ENCODE results near the gene DIP2C. TPM values are rescaled to one million over a fixed set of nuclear protein-coding genes. Genes with fewer than 3 reads are reported as not detected.
"Not testable (repeated sequence)": the region's sequence is repeated elsewhere in the genome, so short reads cannot be mapped to it uniquely, and the experiment has no call there.

Gene DIP2C
- total and polyA plus RNA-seq, 7 experiments from 2014 or later, result 1.1 to 8.7 (median 4.5) TPM

GRCh38 chr10:449331-449730, 240.1 kb downstream of the DIP2C start:
- H3K27me3 Mint-ChIP-seq, result peaks cover 0 to 21% (median 0%) of the 10 kb centered on the region in 5 donors
- H3K27me3 ChIP-seq (ENCODE audit: control insufficient read depth in 2 of 2, insufficient read depth in 2 of 2, low read length in 2 of 2); H3K9me3 Mint-ChIP-seq; H3K4me3 ChIP-seq (ENCODE audit: low read length); H3K27ac ChIP-seq (ENCODE audit: low read depth, low read length); DNase-seq; H3K36me3 Mint-ChIP-seq; ATAC-seq; H3K9me3 ChIP-seq (ENCODE audit: control insufficient read depth in 2 of 3, low read length in 3 of 3); H3K36me3 ChIP-seq (ENCODE audit: control insufficient read depth in 2 of 3, insufficient read depth in 3 of 3, low read length in 3 of 3); intact Hi-C loops (cut with micrococcal nuclease); CTCF ChIA-PET: not testable (repeated sequence)
- peaks cover 7 to 83% (median 64%) of the 10 kb centered on the region in 7 donors for H3K4me1 Mint-ChIP-seq
- POLR2A ChIA-PET, result interaction anchor here (0.6 to 1.5 kb wide), 3 partner anchors 21 to 54 kb away, joined by 3 read pairs; no protein-coding TSS in a partner anchor
- H3K4me1 ChIP-seq (ENCODE audit: control insufficient read depth in 2 of 2, insufficient read depth in 2 of 2, low read length in 2 of 2), result peaks cover 25 to 53% of the 10 kb centered on the region in 2 donors
- peak overlapping the region in 7 of 10 donors; percentile 22 to 63 (median 43) for H3K4me3 Mint-ChIP-seq
- H3K27ac Mint-ChIP-seq, result peak overlapping the region in 8 of 9 donors; percentile 6 to 88 (median 76)

- no peak overlapping the region for H3K27ac Mint-ChIP-seq
- peaks cover 0 to 42% (median 19%) of the 10 kb centered on the region in 7 donors for H3K4me1 Mint-ChIP-seq
- H3K4me3 Mint-ChIP-seq, result no peak overlapping the region
- ChIA-PET POLR2A (interaction anchor here (1.0 kb wide), 1 partner anchor 14 kb away, joined by 3 read pairs; no protein-coding TSS in a partner anchor), CTCF (no interaction called here)
- Histone ChIP-seq H3K27ac (ENCODE audit: low read depth, low read length) (no peak overlapping the region), H3K4me3 (ENCODE audit: low read length) (no peak overlapping the region), H3K9me3 (ENCODE audit: control insufficient read depth in 2 of 3, low read length in 3 of 3) (no peaks in the 10 kb centered on the region), H3K27me3 (ENCODE audit: control insufficient read depth in 2 of 2, insufficient read depth in 2 of 2, low read length in 2 of 2) (no peaks in the 10 kb centered on the region), H3K4me1 (ENCODE audit: control insufficient read depth in 2 of 2, insufficient read depth in 2 of 2, low read length in 2 of 2) (peaks cover 1 to 14% of the 10 kb centered on the region in 2 donors), H3K36me3 (ENCODE audit: control insufficient read depth in 2 of 3, insufficient read depth in 3 of 3, low read length in 3 of 3) (no peaks in the 10 kb centered on the region)
- H3K9me3 Mint-ChIP-seq, result peaks cover 0 to 8% (median 0%) of the 10 kb centered on the region in 11 donors
- ATAC-seq, result no peak
- peaks cover 0 to 23% (median 15%) of the 10 kb centered on the region in 5 donors for H3K36me3 Mint-ChIP-seq
- DNase-seq, result no peak
- intact Hi-C loops (cut with micrococcal nuclease), result loop anchor here in 1 of 2 donors (1.0 kb wide), 1 partner anchor 8 kb away; no protein-coding TSS in a partner anchor
- H3K27me3 Mint-ChIP-seq, result peaks cover 0 to 7% (median 2%) of the 10 kb centered on the region in 5 donors
Measured at GRCh38 chr10:443459-443858, 246.0 kb downstream of the DIP2C start.

- peaks cover 0 to 8% (median 0%) of the 10 kb centered on the region in 11 donors for H3K9me3 Mint-ChIP-seq
- Histone ChIP-seq H3K4me1 (ENCODE audit: control insufficient read depth in 2 of 2, insufficient read depth in 2 of 2, low read length in 2 of 2) (peaks cover 11 to 22% of the 10 kb centered on the region in 2 donors), H3K36me3 (ENCODE audit: control insufficient read depth in 2 of 3, insufficient read depth in 3 of 3, low read length in 3 of 3) (no peaks in the 10 kb centered on the region), H3K27ac (ENCODE audit: low read depth, low read length) (no peak overlapping the region), H3K27me3 (ENCODE audit: control insufficient read depth in 2 of 2, insufficient read depth in 2 of 2, low read length in 2 of 2) (no peaks in the 10 kb centered on the region), H3K9me3 (ENCODE audit: control insufficient read depth in 2 of 3, low read length in 3 of 3) (no peaks in the 10 kb centered on the region), H3K4me3 (ENCODE audit: low read length) (no peak overlapping the region)
- peaks cover 5 to 44% (median 30%) of the 10 kb centered on the region in 7 donors for H3K4me1 Mint-ChIP-seq
- H3K27ac Mint-ChIP-seq, result no peak overlapping the region
- DNase-seq (no peak), ATAC-seq (no peak)
- peaks cover 0 to 7% (median 3%) of the 10 kb centered on the region in 5 donors for H3K27me3 Mint-ChIP-seq
- POLR2A ChIA-PET, result interaction anchor here (1.0 kb wide), 1 partner anchor 12 kb away, joined by 3 read pairs; no protein-coding TSS in a partner anchor
- intact Hi-C loops (cut with micrococcal nuclease), result no loop called here
- H3K4me3 Mint-ChIP-seq, result no peak overlapping the region
- H3K36me3 Mint-ChIP-seq, result peaks cover 2 to 28% (median 18%) of the 10 kb centered on the region in 5 donors
- CTCF ChIA-PET, result no interaction called here
Measured at GRCh38 chr10:442209-442608, 247.3 kb downstream of the DIP2C start.

GRCh38 chr10:441659-442058, 247.8 kb downstream of the DIP2C start:
- no peaks in the 10 kb centered on the region for H3K36me3 ChIP-seq (ENCODE audit: control insufficient read depth in 2 of 3, insufficient read depth in 3 of 3, low read length in 3 of 3)
- Mint-ChIP-seq H3K27me3 (peaks cover 0 to 7% (median 4%) of the 10 kb centered on the region in 5 donors), H3K27ac (no peak overlapping the region), H3K9me3 (peaks cover 0 to 8% (median 0%) of the 10 kb centered on the region in 11 donors), H3K4me3 (no peak overlapping the region), H3K4me1 (peaks cover 10 to 43% (median 33%) of the 10 kb centered on the region in 7 donors), H3K36me3 (peaks cover 2 to 29% (median 19%) of the 10 kb centered on the region in 5 donors)
- no peaks in the 10 kb centered on the region for H3K9me3 ChIP-seq (ENCODE audit: control insufficient read depth in 2 of 3, low read length in 3 of 3)
- intact Hi-C loops (cut with micrococcal nuclease), result no loop called here
- POLR2A ChIA-PET, result no interaction called here
- no peak for DNase-seq
- no peak for ATAC-seq
- no peak overlapping the region for H3K27ac ChIP-seq (ENCODE audit: low read depth, low read length)
- H3K4me1 ChIP-seq (ENCODE audit: control insufficient read depth in 2 of 2, insufficient read depth in 2 of 2, low read length in 2 of 2), result peaks cover 13 to 24% of the 10 kb centered on the region in 2 donors
- CTCF ChIA-PET, result no interaction called here
- H3K4me3 ChIP-seq (ENCODE audit: low read length), result no peak overlapping the region
- H3K27me3 ChIP-seq (ENCODE audit: control insufficient read depth in 2 of 2, insufficient read depth in 2 of 2, low read length in 2 of 2), result no peaks in the 10 kb centered on the region

- DNase-seq (no peak), ATAC-seq (no peak)
- peaks cover 2 to 29% (median 19%) of the 10 kb centered on the region in 5 donors for H3K36me3 Mint-ChIP-seq
- Histone ChIP-seq H3K27ac (ENCODE audit: low read depth, low read length) (no peak overlapping the region), H3K4me1 (ENCODE audit: control insufficient read depth in 2 of 2, insufficient read depth in 2 of 2, low read length in 2 of 2) (peaks cover 13 to 15% of the 10 kb centered on the region in 2 donors), H3K4me3 (ENCODE audit: low read length) (no peak overlapping the region), H3K36me3 (ENCODE audit: control insufficient read depth in 2 of 3, insufficient read depth in 3 of 3, low read length in 3 of 3) (no peaks in the 10 kb centered on the region), H3K9me3 (ENCODE audit: control insufficient read depth in 2 of 3, low read length in 3 of 3) (no peaks in the 10 kb centered on the region), H3K27me3 (ENCODE audit: control insufficient read depth in 2 of 2, insufficient read depth in 2 of 2, low read length in 2 of 2) (no peaks in the 10 kb centered on the region)
- no peak overlapping the region for H3K27ac Mint-ChIP-seq
- POLR2A ChIA-PET, result interaction anchor here (1.6 kb wide), 1 partner anchor 11 kb away, joined by 5 read pairs; no protein-coding TSS in a partner anchor
- H3K4me3 Mint-ChIP-seq, result no peak overlapping the region
- H3K4me1 Mint-ChIP-seq, result peaks cover 12 to 45% (median 38%) of the 10 kb centered on the region in 7 donors
- CTCF ChIA-PET, result no interaction called here
- H3K27me3 Mint-ChIP-seq, result peaks cover 0 to 7% (median 5%) of the 10 kb centered on the region in 5 donors
- H3K9me3 Mint-ChIP-seq, result peaks cover 0 to 8% (median 0%) of the 10 kb centered on the region in 11 donors
- intact Hi-C loops (cut with micrococcal nuclease), result no loop called here
Measured at GRCh38 chr10:440127-440526, 249.3 kb downstream of the DIP2C start.

GRCh38 chr10:437698-438490, 251.6 kb downstream of the DIP2C start:
- Histone ChIP-seq H3K27ac (ENCODE audit: low read depth, low read length) (no peak overlapping the region), H3K36me3 (ENCODE audit: control insufficient read depth in 2 of 3, insufficient read depth in 3 of 3, low read length in 3 of 3) (no peaks in the 10 kb centered on the region), H3K27me3 (ENCODE audit: control insufficient read depth in 2 of 2, insufficient read depth in 2 of 2, low read length in 2 of 2) (peaks cover 0 to 4% of the 10 kb centered on the region in 2 donors), H3K4me1 (ENCODE audit: control insufficient read depth in 2 of 2, insufficient read depth in 2 of 2, low read length in 2 of 2) (peaks cover 19 to 25% of the 10 kb centered on the region in 2 donors), H3K4me3 (ENCODE audit: low read length) (peak overlapping the region; percentile 1), H3K9me3 (ENCODE audit: control insufficient read depth in 2 of 3, low read length in 3 of 3) (no peaks in the 10 kb centered on the region)
- H3K27ac Mint-ChIP-seq, result peak overlapping the region in 1 of 9 donors; percentile 70
- H3K4me3 Mint-ChIP-seq, result peak overlapping the region in 8 of 10 donors; percentile 8 to 60 (median 50)
- intact Hi-C loops (cut with micrococcal nuclease), result loop anchor here in 1 of 2 donors (5.0 kb wide), 1 partner anchor 494 kb away; the partner anchor contains the start of gene LARP4B
- peaks cover 0 to 5% (median 0%) of the 10 kb centered on the region in 11 donors for H3K9me3 Mint-ChIP-seq
- H3K27me3 Mint-ChIP-seq, result peaks cover 0 to 16% (median 4%) of the 10 kb centered on the region in 5 donors
- peak in 2 of 9 donors; percentile 16 to 35 for DNase-seq
- H3K4me1 Mint-ChIP-seq, result peaks cover 21 to 56% (median 41%) of the 10 kb centered on the region in 7 donors
- no peak for ATAC-seq
- ChIA-PET POLR2A (interaction anchor here (0.5 kb wide), 1 partner anchor 116 kb away, joined by 3 read pairs; no protein-coding TSS in a partner anchor), CTCF (interaction anchor here (0.7 kb wide), 1 partner anchor 21 kb away, joined by 3 read pairs; no protein-coding TSS in a partner anchor)
- H3K36me3 Mint-ChIP-seq, result peaks cover 5 to 32% (median 15%) of the 10 kb centered on the region in 5 donors
